Measurements from ENCODE around the gene MOXD1. TPM values are rescaled to one million over a fixed set of nuclear protein-coding genes. Genes with fewer than 3 reads are reported as not detected.

MOXD1 gene
- total and polyA plus RNA-seq, 2 experiments from 2014 or later: 9.0 to 16.8 TPM

GRCh38 chr6:132414322-132414721 is 13.0 kb upstream of the MOXD1 start:
- Histone ChIP-seq H3K79me2 (no peaks in the 10 kb centered on the region), H4K20me1 (ENCODE audit: insufficient read depth, poor library complexity, severe bottlenecking) (no peaks in the 10 kb centered on the region), H3K4me2 (no peak overlapping the region), H3K9me3 (ENCODE audit: low read depth) (no peaks in the 10 kb centered on the region), H3K27me3 (no peaks in the 10 kb centered on the region), H3K27ac (no peak overlapping the region), H3K9me2 (replicated peaks; ENCODE audit: insufficient read depth) (no peaks in the 10 kb centered on the region), H3K4me3 (no peak overlapping the region), H3K36me3 (replicated peaks; ENCODE audit: insufficient read depth, low read depth) (no peaks in the 10 kb centered on the region), H2AFZ (no peak overlapping the region), H3K4me1 (ENCODE audit: insufficient read depth) (no peaks in the 10 kb centered on the region)
- TF ChIP-seq EZH2phosphoT487 (IDR thresholded peaks at IDR 0.05; ENCODE audit: low read depth, severe bottlenecking, unreplicated experiment): no peak
- TF ChIP-seq EZH2 (IDR thresholded peaks at IDR 0.05; ENCODE audit: borderline replicate concordance): no peak
- WGBS (ENCODE audit: low lambda C conversion rate, missing lambda C conversion rate): 55% methylated on average over 6 of the region's 6 CpGs
- no peak for DNase-seq (ENCODE audit: low spot score)

DNA sequence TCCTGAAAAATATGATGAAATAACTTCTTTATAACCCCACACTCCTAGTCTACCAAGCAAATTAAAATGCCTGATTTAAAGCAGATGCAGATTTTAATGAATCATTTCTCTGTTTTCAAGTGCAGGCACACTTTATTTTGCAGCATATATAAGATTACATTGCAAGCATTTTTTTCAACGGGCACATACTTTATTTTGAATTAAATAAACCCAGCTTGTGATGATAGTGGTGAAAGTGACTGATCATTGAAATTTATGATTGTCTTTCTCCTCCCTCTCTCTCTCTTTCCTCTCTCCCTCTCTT is 12.2 kb upstream of the MOXD1 start:
- H3K9me3 ChIP-seq (ENCODE audit: low read depth): no peaks in the 10 kb centered on the region
- no peaks in the 10 kb centered on the region for H3K9me2 ChIP-seq (replicated peaks; ENCODE audit: insufficient read depth)
- no peaks in the 10 kb centered on the region for H4K20me1 ChIP-seq (ENCODE audit: insufficient read depth, poor library complexity, severe bottlenecking)
- H3K79me2 ChIP-seq: no peaks in the 10 kb centered on the region
- H3K27ac ChIP-seq: no peak overlapping the region
- DNase-seq (ENCODE audit: low spot score): no peak
- H3K27me3 ChIP-seq: no peaks in the 10 kb centered on the region
- no peaks in the 10 kb centered on the region for H3K36me3 ChIP-seq (replicated peaks; ENCODE audit: insufficient read depth, low read depth)
- H3K4me1 ChIP-seq (ENCODE audit: insufficient read depth): no peaks in the 10 kb centered on the region
- WGBS (ENCODE audit: low lambda C conversion rate, missing lambda C conversion rate): 64% methylated on average over 1 of the region's 1 CpG
- TF ChIP-seq EZH2 (IDR thresholded peaks at IDR 0.05; ENCODE audit: borderline replicate concordance): no peak
- no peak for TF ChIP-seq EZH2phosphoT487 (IDR thresholded peaks at IDR 0.05; ENCODE audit: low read depth, severe bottlenecking, unreplicated experiment)
- TF ChIP-seq CTCF (IDR thresholded peaks at IDR 0.05; ENCODE audit: poor library complexity): no peak
- no peak overlapping the region for H3K4me2 ChIP-seq
- H3K4me3 ChIP-seq: no peak overlapping the region
- no peak overlapping the region for H2AFZ ChIP-seq

- Histone ChIP-seq H3K9me3 (ENCODE audit: low read depth) (no peaks in the 10 kb centered on the region), H3K36me3 (replicated peaks; ENCODE audit: insufficient read depth, low read depth) (no peaks in the 10 kb centered on the region), H3K4me2 (no peak overlapping the region), H3K79me2 (no peaks in the 10 kb centered on the region), H3K27ac (no peak overlapping the region), H2AFZ (no peak overlapping the region), H4K20me1 (ENCODE audit: insufficient read depth, poor library complexity, severe bottlenecking) (no peaks in the 10 kb centered on the region), H3K27me3 (no peaks in the 10 kb centered on the region), H3K9me2 (replicated peaks; ENCODE audit: insufficient read depth) (no peaks in the 10 kb centered on the region), H3K4me3 (no peak overlapping the region), H3K4me1 (ENCODE audit: insufficient read depth) (no peaks in the 10 kb centered on the region)
- DNase-seq (ENCODE audit: low spot score): no peak
- TF ChIP-seq EZH2phosphoT487 (IDR thresholded peaks at IDR 0.05; ENCODE audit: low read depth, severe bottlenecking, unreplicated experiment): no peak
- TF ChIP-seq EZH2 (IDR thresholded peaks at IDR 0.05; ENCODE audit: borderline replicate concordance): no peak
- TF ChIP-seq CTCF (IDR thresholded peaks at IDR 0.05; ENCODE audit: poor library complexity): no peak
- WGBS (ENCODE audit: low lambda C conversion rate, missing lambda C conversion rate): 81% methylated on average over 5 of the region's 5 CpGs
Measured at GRCh38 chr6:132412656-132413498, 11.6 kb upstream of the MOXD1 start.

- no peak for DNase-seq (ENCODE audit: low spot score)
- Histone ChIP-seq H3K27me3 (peaks cover 4% of the 10 kb centered on the region), H2AFZ (no peak overlapping the region), H3K4me3 (no peak overlapping the region), H3K79me2 (no peaks in the 10 kb centered on the region), H4K20me1 (ENCODE audit: insufficient read depth, poor library complexity, severe bottlenecking) (no peaks in the 10 kb centered on the region), H3K9me2 (replicated peaks; ENCODE audit: insufficient read depth) (no peaks in the 10 kb centered on the region), H3K4me2 (no peak overlapping the region), H3K9me3 (ENCODE audit: low read depth) (no peaks in the 10 kb centered on the region), H3K4me1 (ENCODE audit: insufficient read depth) (no peaks in the 10 kb centered on the region), H3K36me3 (replicated peaks; ENCODE audit: insufficient read depth, low read depth) (no peaks in the 10 kb centered on the region), H3K27ac (no peak overlapping the region)
- 92% methylated on average over 4 of the region's 4 CpGs for WGBS (ENCODE audit: low lambda C conversion rate, missing lambda C conversion rate)
- no peak for TF ChIP-seq EZH2phosphoT487 (IDR thresholded peaks at IDR 0.05; ENCODE audit: low read depth, severe bottlenecking, unreplicated experiment)
- no peak for TF ChIP-seq CTCF (IDR thresholded peaks at IDR 0.05; ENCODE audit: poor library complexity)
- no peak for TF ChIP-seq EZH2 (IDR thresholded peaks at IDR 0.05; ENCODE audit: borderline replicate concordance)
Measured at GRCh38 chr6:132411296-132411695, 10.0 kb upstream of the MOXD1 start.

Measured in hepatocyte (in vitro differentiated cells).